Measurements from ENCODE around the gene OR2V2.
A peak's percentile ranks its signal among the peaks of the same experiment; 100 is the strongest.
"Not testable (repeated sequence)": the region's sequence is repeated elsewhere in the genome, so short reads cannot be mapped to it uniquely, and the experiment has no call there.

Gene OR2V2

GRCh38 chr5:181114844-181115778 lies 32.3 kb upstream of the OR2V2 start:
- H3K4me3 ChIP-seq (ENCODE audit: low read depth, low read length): peak overlapping the region; percentile 9

GRCh38 chr5:181118369-181118768 lies 29.0 kb upstream of the OR2V2 start:
- no peak overlapping the region for H3K4me3 ChIP-seq (ENCODE audit: low read depth, low read length)

GRCh38 chr5:181119105-181119504 lies 28.3 kb upstream of the OR2V2 start:
- H3K4me3 ChIP-seq (ENCODE audit: low read depth, low read length): no peak overlapping the region

GRCh38 chr5:181120306-181120705 lies 27.1 kb upstream of the OR2V2 start:
- no peak overlapping the region for H3K4me3 ChIP-seq (ENCODE audit: low read depth, low read length)

GRCh38 chr5:181120761-181121160 lies 26.6 kb upstream of the OR2V2 start:
- no peak overlapping the region for H3K4me3 ChIP-seq (ENCODE audit: low read depth, low read length)

GRCh38 chr5:181121675-181122561 lies 25.5 kb upstream of the OR2V2 start:
- H3K4me3 ChIP-seq (ENCODE audit: low read depth, low read length): no peak overlapping the region

- no peak overlapping the region for H3K4me3 ChIP-seq (ENCODE audit: low read depth, low read length)
These were observed 22.9 kb upstream of the OR2V2 start for GRCh38 chr5:181124526-181124925.

GRCh38 chr5:181126841-181127240 lies 20.5 kb upstream of the OR2V2 start:
- H3K4me3 ChIP-seq (ENCODE audit: low read depth, low read length): no peak overlapping the region

GRCh38 chr5:181127456-181127855 lies 19.9 kb upstream of the OR2V2 start:
- no peak overlapping the region for H3K4me3 ChIP-seq (ENCODE audit: low read depth, low read length)

- H3K4me3 ChIP-seq (ENCODE audit: low read depth, low read length): no peak overlapping the region
These were observed 19.3 kb upstream of the OR2V2 start for GRCh38 chr5:181127907-181128626.

GRCh38 chr5:181129601-181130000 lies 17.8 kb upstream of the OR2V2 start:
- no peak overlapping the region for H3K4me3 ChIP-seq (ENCODE audit: low read depth, low read length)

GRCh38 chr5:181130081-181130480 lies 17.3 kb upstream of the OR2V2 start:
- not testable (repeated sequence) for H3K4me3 ChIP-seq (ENCODE audit: low read depth, low read length)

GRCh38 chr5:181130832-181131496 lies 16.4 kb upstream of the OR2V2 start, which contains the start of gene OR2V1:
Gene OR2V1 (minus strand): TSS chr5:181131169. CDS start chr5:181125304, 5,865 bp downstream.
- H3K4me3 ChIP-seq (ENCODE audit: low read depth, low read length): no peak within 1 kb of the TSS

- no peak overlapping the region for H3K4me3 ChIP-seq (ENCODE audit: low read depth, low read length)
These were observed 15.9 kb upstream of the OR2V2 start for GRCh38 chr5:181131514-181131913.

- H3K4me3 ChIP-seq (ENCODE audit: low read depth, low read length): no peak overlapping the region
These were observed 14.3 kb upstream of the OR2V2 start for GRCh38 chr5:181133083-181133482.

GRCh38 chr5:181133610-181134231 lies 13.7 kb upstream of the OR2V2 start:
- no peak overlapping the region for H3K4me3 ChIP-seq (ENCODE audit: low read depth, low read length)

GRCh38 chr5:181134259-181134658 lies 13.1 kb upstream of the OR2V2 start:
- H3K4me3 ChIP-seq (ENCODE audit: low read depth, low read length): no peak overlapping the region

- H3K4me3 ChIP-seq (ENCODE audit: low read depth, low read length): no peak overlapping the region
These were observed 10.9 kb upstream of the OR2V2 start for GRCh38 chr5:181136361-181136955.

GRCh38 chr5:181138258-181138657 lies 9.1 kb upstream of the OR2V2 start:
- no peak overlapping the region for H3K4me3 ChIP-seq (ENCODE audit: low read depth, low read length)

- no peak overlapping the region for H3K4me3 ChIP-seq (ENCODE audit: low read depth, low read length)
These were observed 6.6 kb upstream of the OR2V2 start for GRCh38 chr5:181140766-181141165.

All from iPS-11a (cell line).